GM12864 (cell line): Measurements from ENCODE around the gene GET3.
"Not testable (repeated sequence)": the region's sequence is repeated elsewhere in the genome, so short reads cannot be mapped to it uniquely, and the experiment has no call there.

Experiments used
- DNase-seq: peaks from one replicate; pipeline ENCODE4 v3.0.0-alpha.2; 2011; ENCODE audit warnings: low read depth
- H3K4me3 ChIP-seq: 2 replicates; pipeline ENCODE4 v1.5.1; 2011; ENCODE audit warnings: mild to moderate bottlenecking, low read depth, low read length, control low read depth
- TF ChIP-seq, protein P1 (sequence below): IDR thresholded peaks from 2 replicates; pipeline ENCODE4 v1.5.1; 2011; ENCODE audit warnings: low read depth, mild to moderate bottlenecking, moderate library complexity, low read length, control low read depth, inconsistent platforms; ENCODE audit errors: missing control alignments

The GET3 gene

DNA sequence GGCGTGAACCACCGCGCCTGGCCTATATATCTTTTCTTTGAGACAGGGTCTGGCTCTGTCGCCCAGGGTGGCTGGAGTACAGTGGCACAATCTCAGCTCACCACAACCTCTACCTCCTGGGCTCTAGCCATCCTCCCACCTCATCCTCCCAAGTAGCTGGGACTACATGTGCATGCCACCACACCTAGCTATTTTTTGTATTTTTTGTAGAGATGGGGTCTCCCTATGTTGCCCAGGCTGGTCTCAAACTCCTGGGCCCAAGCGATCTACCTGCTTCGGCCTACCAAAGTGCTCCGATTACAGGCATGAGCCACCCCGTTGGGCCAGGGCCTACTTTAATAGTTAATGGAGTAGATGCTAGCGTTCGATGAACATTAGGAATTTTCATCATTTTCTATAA is 17.0 kb upstream of the GET3 start:
- TF ChIP-seq, protein P1, sequence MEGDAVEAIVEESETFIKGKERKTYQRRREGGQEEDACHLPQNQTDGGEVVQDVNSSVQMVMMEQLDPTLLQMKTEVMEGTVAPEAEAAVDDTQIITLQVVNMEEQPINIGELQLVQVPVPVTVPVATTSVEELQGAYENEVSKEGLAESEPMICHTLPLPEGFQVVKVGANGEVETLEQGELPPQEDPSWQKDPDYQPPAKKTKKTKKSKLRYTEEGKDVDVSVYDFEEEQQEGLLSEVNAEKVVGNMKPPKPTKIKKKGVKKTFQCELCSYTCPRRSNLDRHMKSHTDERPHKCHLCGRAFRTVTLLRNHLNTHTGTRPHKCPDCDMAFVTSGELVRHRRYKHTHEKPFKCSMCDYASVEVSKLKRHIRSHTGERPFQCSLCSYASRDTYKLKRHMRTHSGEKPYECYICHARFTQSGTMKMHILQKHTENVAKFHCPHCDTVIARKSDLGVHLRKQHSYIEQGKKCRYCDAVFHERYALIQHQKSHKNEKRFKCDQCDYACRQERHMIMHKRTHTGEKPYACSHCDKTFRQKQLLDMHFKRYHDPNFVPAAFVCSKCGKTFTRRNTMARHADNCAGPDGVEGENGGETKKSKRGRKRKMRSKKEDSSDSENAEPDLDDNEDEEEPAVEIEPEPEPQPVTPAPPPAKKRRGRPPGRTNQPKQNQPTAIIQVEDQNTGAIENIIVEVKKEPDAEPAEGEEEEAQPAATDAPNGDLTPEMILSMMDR, result no peak
- H3K4me3 ChIP-seq, result peak overlapping the region; percentile 96; the same call in 1 of the 2 replicates
- no peak for DNase-seq

DNA sequence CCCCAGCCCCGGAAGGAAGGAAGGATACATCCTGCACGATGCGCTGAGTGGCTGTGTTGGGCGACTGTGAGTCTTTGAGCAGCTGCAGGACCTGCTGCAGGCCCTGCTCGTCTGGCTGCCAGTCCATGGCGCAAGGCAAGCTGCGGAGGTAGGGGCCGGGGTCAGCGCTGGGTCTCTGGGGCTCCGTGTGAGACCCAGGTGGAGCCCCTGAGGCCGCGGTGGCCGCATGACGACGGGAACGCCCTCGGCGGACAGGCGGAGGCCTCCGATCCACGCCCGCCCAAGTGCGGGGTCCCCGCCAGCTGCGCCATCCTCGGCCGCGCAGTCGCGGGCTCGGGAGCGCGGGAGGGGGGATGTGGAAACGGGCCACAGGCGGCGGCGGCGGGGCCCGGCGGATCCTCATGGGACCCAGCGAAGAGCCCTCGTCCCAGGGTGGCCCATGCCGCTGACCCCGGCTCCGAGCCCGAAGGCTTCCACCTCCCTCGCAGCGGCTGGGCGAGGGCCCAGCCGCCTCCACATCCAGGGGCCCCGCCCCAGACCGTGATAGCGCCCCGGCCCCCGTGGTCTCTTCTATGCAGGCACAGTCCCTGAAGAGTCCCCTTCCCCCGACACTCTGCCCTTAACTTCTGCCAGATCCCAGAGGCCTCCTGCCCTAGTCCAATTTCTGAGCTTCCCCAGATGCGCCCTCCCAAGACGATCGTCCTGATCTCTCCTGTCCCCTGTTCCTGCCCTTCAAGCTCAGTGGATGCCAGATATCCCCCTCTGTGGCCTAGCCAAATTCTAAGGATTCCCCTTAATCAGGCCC is 16.2 kb upstream of the GET3 start:
- TF ChIP-seq, protein P1, result no peak
- H3K4me3 ChIP-seq, result peak overlapping the region; percentile 96
- DNase-seq, result no peak

DNA sequence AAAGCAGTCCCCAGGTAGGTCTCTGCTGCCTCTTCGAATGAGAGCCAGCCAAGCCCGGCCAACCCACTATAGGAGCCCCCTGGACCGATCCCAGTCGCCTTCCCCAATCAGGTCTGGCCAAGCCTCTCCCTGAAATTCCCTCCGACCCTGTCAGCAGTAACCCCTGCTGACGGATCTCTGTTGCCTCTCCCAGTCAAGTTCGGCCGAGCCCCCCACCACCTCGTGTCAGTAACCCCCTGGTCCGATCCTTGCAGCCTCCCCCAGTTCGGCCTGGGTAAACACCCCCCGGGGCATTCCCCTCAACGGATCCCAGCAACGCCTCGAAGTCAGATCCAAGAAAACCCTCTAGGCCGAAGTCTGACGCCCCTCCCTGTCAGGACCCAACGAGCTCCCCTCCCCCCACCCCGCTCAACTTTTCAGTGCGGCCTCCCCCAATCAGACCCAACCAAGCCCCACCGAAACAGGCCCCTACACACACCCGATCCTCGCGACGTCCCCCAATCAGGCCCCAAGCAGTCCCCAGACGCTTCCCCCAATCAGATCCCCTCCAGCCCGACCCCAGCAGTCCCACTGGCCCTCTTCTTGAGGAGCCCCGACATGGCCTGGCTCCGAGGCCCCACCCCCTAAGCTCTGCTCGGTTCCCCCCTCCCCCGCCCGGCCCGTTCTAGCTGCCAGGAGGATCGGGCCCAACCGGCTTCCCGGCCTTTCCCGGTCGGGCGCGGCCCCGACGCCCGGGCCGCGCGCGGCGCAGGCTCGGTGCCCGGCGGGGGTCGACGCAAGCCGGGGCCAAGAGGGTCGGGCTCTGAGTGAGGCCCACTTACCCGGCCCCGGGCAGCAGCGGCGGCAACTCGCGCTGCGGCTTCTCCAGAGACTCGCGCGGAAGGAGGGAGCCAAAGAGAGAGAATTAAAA is 15.4 kb upstream of the GET3 start:
- no peak for DNase-seq
- H3K4me3 ChIP-seq, result peak overlapping the region; percentile 96
- TF ChIP-seq, protein P1, result no peak

DNA sequence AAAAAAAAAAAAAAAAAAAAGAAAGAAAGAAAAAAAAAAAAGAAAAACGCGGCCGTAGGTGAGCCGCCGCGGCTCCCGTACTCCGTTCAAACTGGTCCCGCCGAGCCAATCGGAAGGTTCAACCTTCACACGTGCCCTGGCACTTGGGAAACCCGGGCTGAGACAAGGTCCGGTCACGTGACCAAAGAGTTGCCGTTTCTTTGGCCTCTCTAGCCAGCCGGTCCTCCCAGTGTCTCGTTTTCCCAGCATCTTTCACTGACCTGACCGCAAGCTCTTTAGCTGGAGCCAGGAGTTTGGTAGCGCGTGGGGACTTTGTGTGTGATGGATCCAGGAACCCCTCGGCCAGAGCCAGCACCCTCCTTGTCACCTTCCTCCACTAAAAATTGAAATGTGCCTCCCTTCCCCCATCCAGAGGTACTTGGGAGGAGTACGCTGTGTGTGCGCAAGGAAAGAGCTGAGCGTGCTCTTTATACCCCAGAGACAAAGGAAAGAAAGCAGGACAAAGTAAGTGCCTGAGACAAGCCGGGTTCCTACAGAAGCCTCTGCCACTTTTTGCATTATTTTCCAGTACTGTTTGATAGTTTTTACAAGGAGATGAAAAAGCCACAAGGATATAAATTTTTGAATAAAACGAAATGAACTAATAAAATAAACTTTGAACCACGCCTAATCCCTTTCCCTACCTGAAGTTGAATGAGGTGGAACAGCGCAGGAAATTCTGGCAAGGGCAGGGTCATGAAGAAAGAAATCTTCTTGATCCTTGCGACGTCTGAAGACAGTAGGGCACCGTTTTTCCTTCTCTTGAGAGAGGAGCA is 14.5 kb upstream of the GET3 start:
- peak overlapping the region; percentile 96 for H3K4me3 ChIP-seq
- TF ChIP-seq, protein P1, result no peak
- DNase-seq, result peak; percentile 97

DNA sequence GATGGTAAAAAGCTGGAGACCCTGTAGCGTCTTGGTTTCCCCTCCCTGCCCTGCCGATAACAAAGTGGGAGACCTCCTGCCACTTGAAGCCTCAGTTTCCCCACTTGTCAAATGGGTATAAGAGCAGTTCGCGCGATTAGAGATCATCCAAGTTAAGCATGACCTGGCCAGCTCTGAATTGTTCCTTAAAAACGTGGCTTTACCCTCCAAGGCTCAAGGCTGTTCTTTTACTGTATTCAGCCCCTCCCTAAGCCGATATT is 14.0 kb upstream of the GET3 start:
- TF ChIP-seq, protein P1, result no peak
- DNase-seq, result no peak
- H3K4me3 ChIP-seq, result peak overlapping the region; percentile 96

DNA sequence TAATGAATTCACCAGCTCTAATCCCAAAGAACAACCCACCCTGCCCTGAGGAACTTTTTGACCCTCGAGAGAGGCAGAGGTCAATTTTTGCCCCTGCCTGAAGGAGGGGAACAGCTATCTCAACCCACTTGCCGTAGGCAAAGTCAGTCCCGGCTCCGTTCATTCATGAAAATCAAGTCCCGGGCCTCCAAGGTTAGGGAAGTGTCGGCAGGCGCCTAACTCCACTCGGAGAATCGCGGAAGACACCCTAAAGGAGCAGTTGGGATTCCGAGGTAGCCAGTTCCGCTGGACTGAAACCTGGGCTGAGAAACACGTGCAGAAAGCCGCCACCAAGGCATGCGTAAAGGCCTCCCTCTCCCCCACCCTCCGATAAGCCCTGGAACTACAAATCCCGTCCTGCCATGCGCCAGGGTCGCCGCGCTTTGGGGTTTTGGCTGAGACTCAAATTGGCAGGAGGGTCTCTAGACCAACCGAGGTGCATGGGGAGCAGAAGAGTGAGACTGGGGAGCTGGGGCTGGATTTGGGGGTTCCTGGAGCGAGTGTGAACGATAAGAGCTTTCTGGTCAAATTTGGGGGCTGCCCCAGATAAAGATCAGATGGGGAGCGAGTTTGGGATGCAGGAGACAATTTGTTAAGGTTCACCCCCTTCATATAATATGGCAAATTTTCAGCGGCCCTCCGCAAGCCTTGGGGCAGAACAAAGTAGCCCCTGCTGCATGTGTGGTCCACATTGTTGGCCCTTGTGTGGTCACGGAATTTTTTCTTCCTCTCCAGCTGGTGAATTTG is 13.5 kb upstream of the GET3 start, which contains the start of gene TNPO2:
Gene TNPO2 (minus strand): TSS at position 292 of the 786 bp plus-strand sequence. CDS start 2,955 bp downstream, outside the sequence.
- no peak for DNase-seq
- TF ChIP-seq, protein P1, result no peak
- peak within 1 kb of the TSS; percentile 96 for H3K4me3 ChIP-seq

DNA sequence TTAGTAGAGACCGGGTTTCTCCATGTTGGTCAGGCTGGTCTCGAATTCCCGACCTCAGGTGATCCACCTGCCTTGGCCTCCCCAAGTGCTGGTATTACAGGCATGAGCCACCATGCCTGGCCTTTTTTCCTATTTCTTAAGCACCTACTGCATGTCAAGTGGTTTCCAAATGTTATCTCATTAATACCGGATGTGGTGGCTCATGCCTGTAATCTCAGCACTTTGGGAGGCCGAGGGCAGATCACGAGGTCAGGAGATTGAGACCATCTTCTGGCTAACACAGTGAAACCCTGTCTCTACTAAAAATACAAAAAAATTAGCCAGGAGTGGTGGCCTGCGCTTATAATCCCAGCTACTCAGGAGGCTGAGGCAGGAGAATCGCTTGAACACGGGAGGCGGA is 11.7 kb upstream of the GET3 start:
- not testable (repeated sequence) for DNase-seq, H3K4me3 ChIP-seq
